Lung (tissue), 12 donors: ENCODE results near the gene FAM110D. TPM values are rescaled to one million over a fixed set of nuclear protein-coding genes. Genes with fewer than 3 reads are reported as not detected.

Experiments
- ATAC-seq: fragments of 200-7000 bp; cut with Tn5 transposase; one replicate; pipeline ENCODE4 v1.9.1; 2020; ENCODE audit warnings: moderate number of reproducible peaks; ENCODE audit not compliant: insufficient read depth, low FRiP score
- DNase-seq, 3 donors: peaks; one replicate each; pipeline ENCODE4 v3.0.0-alpha.2; 2013 to 2017
- H3K27ac ChIP-seq, 2 donors: one replicate each; pipeline ENCODE4 v1.5.1; 2013; ENCODE audit warnings: mild to moderate bottlenecking in 2 of 2, moderate library complexity in 2 of 2, control low read depth in 1 of 2, inconsistent platforms in 1 of 2, low read depth in 1 of 2, low read length in 1 of 2
- H3K27me3 ChIP-seq, 3 donors: one replicate each; pipeline ENCODE4 v1.5.1; 2013; ENCODE audit warnings: low read length in 2 of 3; ENCODE audit not compliant: control insufficient read depth in 3 of 3, insufficient read depth in 3 of 3
- H3K36me3 ChIP-seq, 4 donors: one replicate each; pipeline ENCODE4 v1.5.1; 2013; ENCODE audit warnings: low read length in 4 of 4, mild to moderate bottlenecking in 1 of 4, moderate library complexity in 1 of 4; ENCODE audit not compliant: control insufficient read depth in 4 of 4, insufficient read depth in 4 of 4
- H3K4me1 ChIP-seq, 5 donors: one replicate each; pipeline ENCODE4 v1.5.1; 2013; ENCODE audit warnings: low read length in 5 of 5, mild to moderate bottlenecking in 2 of 5, moderate library complexity in 1 of 5; ENCODE audit not compliant: control insufficient read depth in 5 of 5, insufficient read depth in 5 of 5
- H3K4me3 ChIP-seq: one replicate; pipeline ENCODE4 v1.5.1; 2013; ENCODE audit warnings: mild to moderate bottlenecking, control low read depth, moderate library complexity
- H3K9ac ChIP-seq, 2 donors: one replicate each; pipeline ENCODE4 v1.5.1; 2013; ENCODE audit warnings: low read length in 2 of 2, control low read depth in 1 of 2; ENCODE audit not compliant: insufficient read depth in 1 of 2
- H3K9me3 ChIP-seq, 4 donors: one replicate each; pipeline ENCODE4 v1.5.1; 2013; ENCODE audit warnings: low read length in 3 of 4, mild to moderate bottlenecking in 1 of 4, moderate library complexity in 1 of 4; ENCODE audit not compliant: control insufficient read depth in 4 of 4, insufficient read depth in 3 of 4
- WGBS, 2 donors: extraction: QIAGEN DNeasy Blood & Tissue Kit; methylation state at CpG; one replicate each; pipeline ENCODE4 v1.1.7; 2013; 5-methylcytosine and 5-hydroxymethylcytosine counted together
- polyA plus RNA-seq, 2 donors: library from polyadenylated mRNA; stranded (reverse); fragments of 200-250 nt; gene quantifications; one replicate each; pipeline ENCODE4 v1.2.1, GENCODE V29; 2013
- total RNA-seq, 2 donors: library from RNA; depleted of rRNA in 1 of 2; stranded (reverse); fragments of >200 nt in 1 of 2; gene quantifications; one replicate each; pipeline ENCODE4 v1.2.1, GENCODE V29; 2014 to 2021
- TF ChIP-seq, protein P1 (sequence below): IDR thresholded peaks from 2 replicates; pipeline ENCODE4 v1.5.1; 2012; ENCODE audit warnings: mild to moderate bottlenecking; ENCODE audit errors: control extremely low read depth, extremely low read depth
- donor health status: control.
- donor health status: control.
- donor health status: Bipolar disorder and iron deficiency.
- donor health status: healthy.
- donor health status: DM: yes; HTN: yes; CAD: no.

The FAM110D gene
- total and polyA plus RNA-seq, 4 donors = 1.1 to 3.4 (median 3.1) TPM

DNA sequence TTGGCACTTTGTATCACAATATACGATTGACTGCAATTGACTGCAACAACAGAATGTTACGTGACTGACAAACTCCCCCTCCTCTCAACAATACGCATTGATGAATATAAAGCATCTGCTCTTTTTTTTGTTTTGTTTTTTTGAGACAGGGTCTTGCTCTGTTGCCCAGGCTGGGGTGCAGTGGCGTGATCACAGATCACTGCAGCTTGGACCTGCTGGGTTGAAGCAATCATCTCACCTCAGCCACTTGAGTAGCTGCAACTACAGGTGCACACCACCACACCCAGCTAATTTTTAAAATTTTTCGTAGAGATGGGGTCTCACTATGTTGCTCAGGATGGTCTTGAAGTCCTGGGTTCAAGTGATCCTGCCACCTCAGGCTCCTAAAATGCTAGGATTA is 53.8 kb downstream of the FAM110D start:
- Histone ChIP-seq H3K27ac (no peak overlapping the region), H3K36me3 (no peaks in the 10 kb centered on the region), H3K9ac (no peak overlapping the region), H3K4me1 (no peaks in the 10 kb centered on the region), H3K9me3 (no peaks in the 10 kb centered on the region), H3K27me3 (no peaks in the 10 kb centered on the region), H3K4me3 (no peak overlapping the region)
- TF ChIP-seq, protein P1, sequence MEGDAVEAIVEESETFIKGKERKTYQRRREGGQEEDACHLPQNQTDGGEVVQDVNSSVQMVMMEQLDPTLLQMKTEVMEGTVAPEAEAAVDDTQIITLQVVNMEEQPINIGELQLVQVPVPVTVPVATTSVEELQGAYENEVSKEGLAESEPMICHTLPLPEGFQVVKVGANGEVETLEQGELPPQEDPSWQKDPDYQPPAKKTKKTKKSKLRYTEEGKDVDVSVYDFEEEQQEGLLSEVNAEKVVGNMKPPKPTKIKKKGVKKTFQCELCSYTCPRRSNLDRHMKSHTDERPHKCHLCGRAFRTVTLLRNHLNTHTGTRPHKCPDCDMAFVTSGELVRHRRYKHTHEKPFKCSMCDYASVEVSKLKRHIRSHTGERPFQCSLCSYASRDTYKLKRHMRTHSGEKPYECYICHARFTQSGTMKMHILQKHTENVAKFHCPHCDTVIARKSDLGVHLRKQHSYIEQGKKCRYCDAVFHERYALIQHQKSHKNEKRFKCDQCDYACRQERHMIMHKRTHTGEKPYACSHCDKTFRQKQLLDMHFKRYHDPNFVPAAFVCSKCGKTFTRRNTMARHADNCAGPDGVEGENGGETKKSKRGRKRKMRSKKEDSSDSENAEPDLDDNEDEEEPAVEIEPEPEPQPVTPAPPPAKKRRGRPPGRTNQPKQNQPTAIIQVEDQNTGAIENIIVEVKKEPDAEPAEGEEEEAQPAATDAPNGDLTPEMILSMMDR = no peak
- 91 to 93% methylated on average over 5 of the region's 5 CpGs for WGBS, 2 donors
- DNase-seq = no peak
- no peak for ATAC-seq

DNA sequence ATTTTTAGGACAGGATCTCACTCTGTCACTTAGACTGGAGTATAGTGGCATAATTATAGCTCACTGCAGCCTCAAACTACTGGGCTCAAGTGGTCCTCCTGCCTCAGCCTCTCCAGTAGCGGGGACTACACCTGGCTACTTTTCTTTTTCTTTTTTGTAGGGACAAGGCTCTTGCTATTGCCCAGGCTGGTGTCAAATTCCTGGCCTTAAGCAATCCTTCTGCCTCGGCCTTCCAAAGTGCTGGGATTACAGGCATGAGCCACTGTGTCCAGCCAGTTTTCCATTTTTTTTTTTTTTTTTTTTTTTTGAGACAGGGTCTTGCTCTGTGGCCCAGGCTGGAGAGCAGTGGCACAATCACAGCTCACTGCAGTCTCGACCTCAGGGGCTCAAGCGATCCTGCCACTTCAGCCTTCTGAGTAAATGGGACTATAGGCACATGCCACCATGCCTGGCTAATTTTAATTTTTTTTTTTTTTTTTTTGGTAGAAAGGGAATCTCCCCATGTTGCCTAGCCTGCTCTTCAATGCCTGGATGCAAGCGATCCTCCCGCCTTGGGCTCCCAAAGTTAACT is 54.5 kb downstream of the FAM110D start:
- DNase-seq = no peak

More for the DNA sequence above, 54.5 kb downstream of the FAM110D start:
- ATAC-seq = no peak
- H3K27me3 ChIP-seq = no peaks in the 10 kb centered on the region
- TF ChIP-seq, protein P1 = no peak
- no peaks in the 10 kb centered on the region for H3K36me3 ChIP-seq
- H3K4me1 ChIP-seq = no peaks in the 10 kb centered on the region
- 82 to 87% methylated on average over 6 of the region's 6 CpGs for WGBS, 2 donors
- H3K4me3 ChIP-seq = no peak overlapping the region
- no peak overlapping the region for H3K27ac ChIP-seq
- H3K9ac ChIP-seq = no peak overlapping the region
- no peaks in the 10 kb centered on the region for H3K9me3 ChIP-seq

Other genes starting within 250 kb of the FAM110D start
- gene PAFAH2, start 161.0 kb upstream of the FAM110D start, total RNA-seq = 10 to 100 TPM; 10.6 to 15.2 TPM
- gene PAFAH2, start 161.0 kb upstream of the FAM110D start, polyA plus RNA-seq = 1 to 10 TPM; 6.5 to 7.6 TPM
- gene EXTL1, start 137.3 kb upstream of the FAM110D start, total RNA-seq = under 1 TPM; 0.43 to 0.63 TPM
- gene EXTL1, start 137.3 kb upstream of the FAM110D start, polyA plus RNA-seq = under 1 TPM; 0.08 to 0.18 TPM
- gene SLC30A2, start 113.0 kb upstream of the FAM110D start, total RNA-seq = under 1 TPM; 0.40 to 0.51 TPM
- gene SLC30A2, start 113.0 kb upstream of the FAM110D start, polyA plus RNA-seq = under 1 TPM; 0.02 to 0.08 TPM
- gene TRIM63, start 91.4 kb upstream of the FAM110D start, total RNA-seq = under 1 TPM; 0.25 to 0.31 TPM
- gene TRIM63, start 91.4 kb upstream of the FAM110D start, polyA plus RNA-seq = under 1 TPM; 0.12 to 0.14 TPM
- gene PDIK1L, start 47.3 kb upstream of the FAM110D start, total RNA-seq = 10 to 100 TPM in 1 of 2 donors, 1 to 10 TPM in 1; 9.8 to 15.4 TPM
- gene PDIK1L, start 47.3 kb upstream of the FAM110D start, polyA plus RNA-seq = 1 to 10 TPM; 2.9 TPM
- gene C1orf232, start 9.9 kb downstream of the FAM110D start, total RNA-seq = not detected
- not detected for gene C1orf232, start 9.9 kb downstream of the FAM110D start, polyA plus RNA-seq
- 10 to 100 TPM; 19.7 to 32.8 TPM for gene ZNF593, start 10.8 kb downstream of the FAM110D start, total RNA-seq
- gene ZNF593, start 10.8 kb downstream of the FAM110D start, polyA plus RNA-seq = 100 to 1,000 TPM in 1 of 2 donors, 10 to 100 TPM in 1; 90.4 to 140 TPM
- gene ZNF593OS, start 12.8 kb downstream of the FAM110D start, total RNA-seq = not detected
- under 1 TPM; 0.29 to 0.65 TPM for gene ZNF593OS, start 12.8 kb downstream of the FAM110D start, polyA plus RNA-seq
- gene CNKSR1, start 18.4 kb downstream of the FAM110D start, total RNA-seq = 10 to 100 TPM; 29.9 to 34.7 TPM
- gene CNKSR1, start 18.4 kb downstream of the FAM110D start, polyA plus RNA-seq = 10 to 100 TPM; 10.8 to 26.7 TPM
- gene CATSPER4, start 31.5 kb downstream of the FAM110D start, total RNA-seq = not detected
- gene CATSPER4, start 31.5 kb downstream of the FAM110D start, polyA plus RNA-seq = not detected
- 10 to 100 TPM in 1 of 2 donors, 1 to 10 TPM in 1; 9.1 to 10.8 TPM for gene CEP85, start 75.1 kb downstream of the FAM110D start, total RNA-seq
- gene CEP85, start 75.1 kb downstream of the FAM110D start, polyA plus RNA-seq = 1 to 10 TPM; 5.4 to 6.4 TPM
- 100 to 1,000 TPM in 1 of 2 donors, 10 to 100 TPM in 1; 17.2 to 317 TPM for gene SH3BGRL3, start 121.0 kb downstream of the FAM110D start, total RNA-seq
- 100 to 1,000 TPM; 349 to 437 TPM for gene SH3BGRL3, start 121.0 kb downstream of the FAM110D start, polyA plus RNA-seq
- gene UBXN11, start 147.6 kb downstream of the FAM110D start, total RNA-seq = 10 to 100 TPM; 20.1 to 82.1 TPM
- gene UBXN11, start 147.6 kb downstream of the FAM110D start, polyA plus RNA-seq = 10 to 100 TPM; 43.2 to 66.6 TPM
- gene CD52, start 158.9 kb downstream of the FAM110D start, total RNA-seq = 100 to 1,000 TPM in 1 of 2 donors, 1 to 10 TPM in 1; 6.8 to 238 TPM
- gene CD52, start 158.9 kb downstream of the FAM110D start, polyA plus RNA-seq = 100 to 1,000 TPM; 402 to 600 TPM
- 1 to 10 TPM in 1 of 2 donors, under 1 TPM in 1; 0.37 to 3.8 TPM for gene CRYBG2, start 195.1 kb downstream of the FAM110D start, total RNA-seq
- gene CRYBG2, start 195.1 kb downstream of the FAM110D start, polyA plus RNA-seq = 1 to 10 TPM; 1.5 to 7.7 TPM
- gene ZNF683, start 213.7 kb downstream of the FAM110D start, total RNA-seq = under 1 TPM in 1 of 2 donors, not detected in 1; 0.40 TPM
- gene ZNF683, start 213.7 kb downstream of the FAM110D start, polyA plus RNA-seq = under 1 TPM; 0.17 to 0.55 TPM